GM12892 (cell line): ENCODE data around the gene TMEM200B.

Source experiments
- POLR2A ChIP-seq: IDR thresholded peaks from 2 replicates; pipeline ENCODE4 v1.6.1; 2011; ENCODE audit warnings: low read depth, low read length, control low read depth
- TAF1 ChIP-seq: IDR thresholded peaks from 2 replicates; pipeline ENCODE4 v1.6.1; 2011; ENCODE audit warnings: low read depth, mild to moderate bottlenecking, control low read depth, low read length, borderline replicate concordance

- TF ChIP-seq TAF1 (no peak), POLR2A (no peak)
Observed at GRCh38 chr1:29120367-29120766, 3.3 kb downstream of the TMEM200B start.
